Measurements from ENCODE around the gene GID8.
"Not testable (repeated sequence)": the region's sequence is repeated elsewhere in the genome, so short reads cannot be mapped to it uniquely, and the experiment has no call there.

The GID8 gene

GRCh38 chr20:62959998-62960436 is 22.1 kb downstream of the GID8 start:
- no peak for DNase-seq

GRCh38 chr20:62960446-62961309 is 22.7 kb downstream of the GID8 start:
- not testable (repeated sequence) for DNase-seq

- DNase-seq = no peak
These were observed 23.4 kb downstream of the GID8 start for GRCh38 chr20:62961310-62961783.

- DNase-seq = no peak
These were observed 23.9 kb downstream of the GID8 start for GRCh38 chr20:62961799-62962198.

GRCh38 chr20:62962221-62962879 is 24.4 kb downstream of the GID8 start:
- DNase-seq = no peak

GRCh38 chr20:62962891-62963613 is 25.1 kb downstream of the GID8 start:
- no peak for DNase-seq

- no peak for DNase-seq
These were observed 25.9 kb downstream of the GID8 start for GRCh38 chr20:62963614-62964397.

- no peak for DNase-seq
These were observed 26.8 kb downstream of the GID8 start for GRCh38 chr20:62964700-62965099.

GRCh38 chr20:62965363-62965771 is 27.4 kb downstream of the GID8 start:
- no peak for DNase-seq

GRCh38 chr20:62966212-62967148 is 28.5 kb downstream of the GID8 start:
- no peak for DNase-seq

GRCh38 chr20:62967149-62967501 is 29.2 kb downstream of the GID8 start:
- no peak for DNase-seq

GRCh38 chr20:62967628-62968351 is 29.8 kb downstream of the GID8 start:
- DNase-seq = no peak

- DNase-seq = no peak
These were observed 30.6 kb downstream of the GID8 start for GRCh38 chr20:62968378-62969178.

GRCh38 chr20:62969179-62969760 is 31.3 kb downstream of the GID8 start:
- no peak for DNase-seq

GRCh38 chr20:62969939-62970306 is 32.0 kb downstream of the GID8 start:
- DNase-seq = no peak

- DNase-seq = no peak
These were observed 32.6 kb downstream of the GID8 start for GRCh38 chr20:62970307-62971210.

- no peak for DNase-seq
These were observed 33.4 kb downstream of the GID8 start for GRCh38 chr20:62971211-62971949.

All from fibroblast of upper back skin (primary cell).